GM04503 (cell line): ENCODE results near the gene MXI1.
A peak's percentile ranks its signal among the peaks of the same experiment; 100 is the strongest.
"Not testable (repeated sequence)": the region's sequence is repeated elsewhere in the genome, so short reads cannot be mapped to it uniquely, and the experiment has no call there.

Source experiments
- DNase-seq: peaks from one replicate; pipeline ENCODE4 v3.0.0-alpha.2; 2012; ENCODE audit warnings: low read depth

Gene MXI1

GRCh38 chr10:110181911-110182310 lies 25.5 kb upstream of the MXI1 start:
- no peak for DNase-seq

DNA sequence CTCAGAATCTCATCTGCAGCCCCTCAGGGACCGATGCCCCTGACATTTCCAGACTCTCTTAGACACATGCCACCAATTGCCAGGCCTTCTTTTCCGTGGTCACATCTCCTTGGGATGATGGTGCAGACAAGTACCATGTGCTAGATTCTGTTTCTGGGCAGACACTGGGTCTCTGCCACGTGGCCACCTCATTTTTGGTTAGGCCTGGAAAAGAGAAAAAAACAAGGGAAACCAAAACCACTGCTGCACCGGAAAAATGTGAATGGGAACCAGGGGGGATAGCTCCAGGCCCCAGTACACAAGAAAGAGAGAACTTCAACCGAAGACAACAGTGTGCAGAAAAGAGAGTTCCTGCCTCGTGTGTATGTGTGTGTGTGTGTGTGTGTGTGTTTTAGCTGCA lies 23.0 kb upstream of the MXI1 start:
- DNase-seq = no peak

DNA sequence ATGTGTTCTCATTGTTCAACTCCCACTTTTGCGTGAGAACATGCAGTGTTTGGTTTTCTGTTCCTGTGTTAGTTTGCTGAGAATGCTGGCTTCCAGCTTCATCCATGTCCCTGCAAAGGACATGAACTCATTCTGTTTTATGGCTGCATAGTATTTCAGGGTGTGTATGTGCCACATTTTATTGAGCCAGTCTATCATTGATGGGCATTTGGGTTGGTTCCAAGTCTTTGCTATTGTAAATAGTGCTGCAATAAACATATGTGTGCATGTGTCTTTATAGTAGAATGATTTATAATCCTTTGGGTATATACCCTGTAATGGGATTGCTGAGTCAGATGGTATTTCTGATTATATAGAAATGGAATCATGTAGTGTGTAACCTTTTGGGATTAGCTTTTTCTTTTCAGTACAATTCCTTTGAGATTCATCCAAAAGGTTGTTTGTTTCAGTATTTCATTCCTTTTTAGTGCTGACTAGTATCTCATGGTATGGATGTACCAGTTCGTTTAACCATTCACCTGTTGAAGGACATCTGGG lies 21.7 kb upstream of the MXI1 start:
- DNase-seq = not testable (repeated sequence)

- DNase-seq = no peak
These were observed 17.2 kb upstream of the MXI1 start for GRCh38 chr10:110190170-110190569.

DNA sequence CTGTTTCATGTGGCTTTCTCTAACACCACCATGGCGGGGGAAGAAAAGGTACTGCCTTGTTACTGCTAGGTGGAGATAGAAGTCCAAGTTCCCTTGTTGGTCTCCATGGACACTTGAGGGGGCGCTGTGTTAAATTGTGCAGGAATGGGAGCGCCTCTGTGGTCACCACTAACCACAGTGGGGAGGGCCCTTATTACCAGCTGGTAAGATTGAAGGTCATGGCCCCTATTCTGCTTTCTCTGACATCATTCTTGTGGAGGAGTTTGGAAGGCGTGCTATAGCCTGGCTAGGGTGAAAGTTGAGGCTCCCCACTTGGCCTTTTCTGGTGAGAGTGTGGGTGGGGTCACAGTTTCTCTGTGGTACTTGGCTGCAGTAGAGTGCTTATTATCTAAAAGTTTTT lies 14.9 kb upstream of the MXI1 start:
- no peak for DNase-seq

- DNase-seq = no peak
These were observed 6.9 kb upstream of the MXI1 start for GRCh38 chr10:110200503-110200902.

- DNase-seq = not testable (repeated sequence)
These were observed 6.4 kb upstream of the MXI1 start for GRCh38 chr10:110201046-110201445.

DNA sequence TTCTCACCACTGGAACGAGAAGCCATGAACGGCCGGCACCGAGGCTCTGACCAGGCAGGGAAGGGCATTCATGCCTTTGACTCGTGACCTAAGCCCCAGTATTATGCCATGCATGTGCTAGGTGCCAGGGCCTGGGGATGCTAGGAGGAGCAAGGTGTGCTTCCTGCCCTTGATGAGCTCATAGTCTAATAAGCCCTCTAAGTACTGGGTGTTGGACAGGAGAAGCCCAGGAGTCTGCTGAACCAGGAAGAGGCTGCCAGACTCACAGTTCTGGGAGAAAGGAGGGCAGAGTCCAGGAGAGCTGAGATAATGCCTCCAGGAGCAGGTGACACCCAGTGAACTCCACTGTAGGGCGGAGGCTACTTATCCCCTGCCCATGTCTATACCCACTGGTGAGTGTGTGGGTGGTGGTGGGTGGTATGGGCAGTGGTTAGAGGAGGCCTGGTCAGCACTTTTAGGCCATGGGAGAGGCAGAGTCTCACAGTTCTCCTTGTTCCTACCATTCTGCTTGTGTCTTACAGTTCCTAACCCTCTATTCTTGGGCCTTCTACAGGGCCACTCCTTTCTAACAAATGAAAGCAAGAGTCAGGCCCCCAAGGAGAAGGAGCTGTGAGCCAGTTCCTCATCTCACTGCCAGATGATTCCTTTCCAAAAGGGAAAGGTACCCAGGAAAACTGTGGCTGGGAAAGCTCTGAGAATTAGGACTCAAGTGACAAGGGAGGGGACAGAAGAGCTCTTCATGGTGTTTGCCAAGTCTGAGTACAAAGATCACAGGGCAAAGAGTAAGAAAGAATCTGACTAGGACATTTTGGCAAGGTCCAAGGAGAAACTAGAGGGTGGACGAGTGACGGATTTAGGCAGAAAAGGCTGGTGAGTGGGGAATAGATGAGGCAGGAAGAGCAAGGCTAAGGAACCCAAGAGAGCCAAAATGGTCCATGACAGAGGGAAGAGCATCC lies 3.6 kb upstream of the MXI1 start:
- no peak for DNase-seq

GRCh38 chr10:110205051-110205675 lies 2.2 kb upstream of the MXI1 start:
- no peak for DNase-seq

GRCh38 chr10:110207805-110208613 lies 604 bp downstream of the MXI1 start:
- DNase-seq = no peak

DNA sequence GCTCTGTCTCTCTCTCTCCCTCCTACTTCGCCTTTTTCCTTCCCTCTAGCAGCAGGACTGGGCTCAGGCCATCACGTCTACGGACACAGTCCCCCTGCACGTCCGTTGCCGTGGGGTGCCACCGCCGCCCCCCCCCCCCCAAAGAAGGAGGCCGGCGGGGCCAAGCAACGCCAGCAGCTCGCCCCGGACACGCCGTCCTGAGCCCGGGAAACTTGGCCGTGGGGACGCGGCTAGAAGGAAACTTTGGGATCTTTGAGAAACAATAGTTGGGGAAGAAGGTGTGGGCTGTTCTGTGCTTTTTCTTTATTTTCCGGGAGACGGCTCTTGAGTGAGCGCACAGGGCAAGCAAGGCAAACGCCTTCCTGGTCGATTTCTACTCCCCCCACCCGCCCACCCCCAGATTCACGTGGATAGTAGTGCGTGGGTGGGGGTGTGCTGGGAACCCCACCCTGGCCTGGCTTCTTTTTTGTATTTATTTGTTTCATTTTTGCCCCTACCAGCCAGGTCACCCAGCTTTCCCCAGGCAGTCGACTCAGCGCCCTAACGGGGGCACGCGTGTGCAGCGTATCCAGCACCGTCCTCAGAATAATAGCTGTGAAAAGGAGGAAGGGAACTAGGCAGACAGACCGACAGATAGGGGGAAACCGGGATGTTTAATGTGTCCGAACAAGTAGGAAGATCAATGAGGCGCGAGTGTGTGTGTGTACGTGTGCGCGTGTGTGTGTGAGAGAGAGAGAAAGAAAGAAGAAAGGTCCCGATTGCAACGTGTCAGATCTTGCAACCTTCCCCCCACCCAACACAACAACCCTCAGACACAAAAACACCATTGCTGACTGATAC lies 1.4 kb downstream of the MXI1 start:
- DNase-seq = no peak

DNA sequence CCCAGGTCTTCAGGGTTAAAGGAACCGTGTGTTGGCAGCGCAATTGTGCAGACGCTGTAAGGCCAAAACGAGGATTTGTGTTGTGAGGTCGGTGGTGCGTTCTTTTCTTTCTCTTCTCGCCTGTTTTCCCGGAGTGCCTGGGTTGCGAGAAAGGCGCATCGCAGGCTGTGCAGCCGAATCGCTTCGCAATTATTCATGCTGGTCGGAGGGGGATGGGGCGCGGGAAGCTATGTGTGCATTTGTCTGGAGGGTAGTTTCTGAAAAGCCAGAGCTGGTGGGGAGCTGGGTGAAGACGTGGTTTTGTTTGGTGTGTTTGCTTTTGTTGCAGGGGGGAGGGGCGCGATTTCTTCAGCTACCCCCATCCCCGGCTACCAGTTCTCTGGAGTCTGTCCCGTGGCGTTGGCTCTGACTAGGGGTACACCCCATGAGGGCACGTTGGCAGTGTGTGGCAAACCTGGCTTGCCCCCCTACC lies 2.1 kb downstream of the MXI1 start:
- DNase-seq = no peak

DNA sequence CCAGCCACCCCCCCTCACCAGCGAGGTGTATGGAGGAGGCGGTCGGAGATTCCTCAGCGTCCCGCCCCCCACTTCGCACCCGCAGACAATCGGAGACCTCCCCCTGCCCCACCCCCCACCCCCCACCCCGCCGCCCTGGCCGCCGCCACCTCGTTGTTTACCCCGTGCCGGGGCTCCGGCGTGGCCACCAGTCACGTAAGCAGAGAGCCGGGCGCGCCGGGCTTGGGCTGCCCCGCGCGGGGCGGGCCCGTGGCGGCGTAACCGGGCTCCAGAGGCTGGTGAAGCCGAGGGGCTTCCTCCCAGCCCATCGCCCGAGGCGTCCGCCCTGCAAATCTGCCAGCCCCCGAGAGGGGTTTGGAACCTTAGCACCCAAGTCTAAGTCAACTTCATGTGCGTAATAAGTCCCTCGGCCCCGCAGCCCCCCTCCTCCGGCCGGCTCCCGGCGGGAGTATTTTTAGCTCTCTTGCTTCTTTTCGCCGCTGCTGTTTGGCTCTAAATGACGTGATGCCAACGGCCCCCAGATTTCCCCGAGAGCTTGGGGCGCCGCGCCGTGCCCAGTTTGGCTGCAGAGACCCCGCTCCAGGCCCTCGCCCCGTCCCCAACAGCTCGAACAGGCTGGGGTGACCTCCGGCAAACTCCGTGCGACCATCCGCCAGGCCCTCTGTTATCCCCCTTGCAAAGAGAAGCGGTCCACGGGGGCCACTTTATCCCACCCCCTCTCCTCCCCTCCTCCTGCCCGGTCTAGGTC lies 2.7 kb downstream of the MXI1 start:
- no peak for DNase-seq

- peak; percentile 91 for DNase-seq
These were observed 3.5 kb downstream of the MXI1 start for GRCh38 chr10:110210674-110211464.

DNA sequence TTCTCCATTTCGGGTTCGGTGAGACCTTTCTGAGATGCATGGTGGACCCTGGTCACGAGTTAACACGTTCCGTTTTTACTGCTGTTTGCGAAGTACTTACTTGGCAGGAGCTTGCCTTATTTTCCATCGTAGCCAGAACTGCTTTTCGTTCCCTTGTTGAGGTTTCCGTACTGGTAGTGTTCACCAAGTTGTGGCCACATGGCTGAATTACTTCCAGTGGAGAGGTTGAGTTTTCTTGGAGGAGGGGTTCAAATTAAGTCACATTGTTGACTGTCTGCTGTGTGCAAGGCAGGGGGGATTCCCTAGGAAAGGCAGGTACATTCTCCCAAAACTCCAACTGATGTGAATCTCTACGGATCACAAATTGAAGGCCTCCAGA lies 4.0 kb downstream of the MXI1 start:
- DNase-seq = no peak

DNA sequence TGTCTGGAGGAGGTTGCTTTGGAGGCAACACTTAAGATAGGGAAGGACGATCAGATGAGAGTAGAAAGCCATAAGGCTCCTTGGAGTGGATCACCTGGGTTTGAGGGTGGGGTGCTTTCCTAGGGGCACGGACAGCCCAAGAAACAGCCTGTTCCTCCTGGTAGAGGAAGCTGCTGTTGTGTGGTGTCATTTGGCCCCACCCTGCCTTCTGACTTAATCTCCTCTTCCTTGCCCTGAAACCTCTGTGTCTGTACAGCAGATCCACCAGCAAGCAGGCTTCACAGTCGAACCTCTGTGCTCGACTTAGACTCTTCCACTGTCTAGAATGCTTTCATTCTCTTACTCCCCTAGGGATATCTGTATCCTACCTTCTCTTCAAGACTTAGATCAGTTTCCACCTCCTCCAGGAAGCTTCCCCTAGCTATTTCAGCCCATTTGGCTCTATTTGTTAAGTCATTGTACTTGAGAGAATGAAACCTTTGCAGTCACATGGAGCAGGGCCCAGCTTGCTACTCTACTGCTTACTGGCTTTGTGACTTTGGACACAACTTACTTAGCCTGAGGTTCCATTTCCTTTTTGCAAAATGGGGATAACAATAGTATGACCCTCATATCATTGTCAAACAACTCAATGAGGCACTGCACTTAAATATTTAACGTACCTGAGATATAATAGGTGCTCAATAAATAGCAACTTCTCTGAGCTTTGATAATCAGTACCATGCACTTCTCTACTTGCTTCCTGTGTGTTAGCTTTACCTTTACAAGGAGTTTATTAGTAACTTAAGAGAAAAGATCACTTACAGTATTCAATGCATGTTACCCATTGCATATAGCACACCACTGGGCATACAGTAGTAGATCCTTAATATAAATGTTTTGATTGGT lies 5.0 kb downstream of the MXI1 start:
- no peak for DNase-seq

GRCh38 chr10:110214371-110214826 lies 7.0 kb downstream of the MXI1 start:
- DNase-seq = no peak
